Activated naive CD4-positive, alpha-beta T cell (primary cell): ENCODE measurements around the gene SLC38A8.

Experiments used
- DNase-seq, 4 experiments: peaks; one replicate each; lab custom pipeline; 2025; lab: John Stamatoyannopoulos, UW

SLC38A8 gene

GRCh38 chr16:84032458-84033178 is 10.0 kb downstream of the SLC38A8 start:
- DNase-seq = no peak

DNA sequence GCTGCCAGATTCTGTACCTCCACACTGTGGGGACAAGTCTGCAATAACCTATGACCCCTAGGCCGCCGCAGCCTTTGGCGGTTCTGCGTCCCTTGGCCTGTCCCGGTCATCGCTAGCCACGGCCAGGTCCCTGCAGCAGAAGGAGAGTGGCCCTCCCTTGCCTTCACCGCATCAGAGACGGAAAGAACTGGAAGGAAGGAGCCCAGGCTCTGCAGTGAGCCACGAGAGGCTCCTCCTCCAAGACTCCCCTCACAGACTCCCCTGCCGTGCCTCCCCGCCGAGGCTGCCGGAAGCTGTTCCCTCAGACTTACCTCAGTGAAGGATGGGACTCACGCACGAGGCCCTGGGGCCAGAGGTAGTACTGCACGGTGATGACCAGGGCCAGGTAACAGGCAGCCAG is 11.0 kb downstream of the SLC38A8 start:
- DNase-seq = no peak

GRCh38 chr16:84029297-84030047 is 13.1 kb downstream of the SLC38A8 start:
- no peak for DNase-seq

DNA sequence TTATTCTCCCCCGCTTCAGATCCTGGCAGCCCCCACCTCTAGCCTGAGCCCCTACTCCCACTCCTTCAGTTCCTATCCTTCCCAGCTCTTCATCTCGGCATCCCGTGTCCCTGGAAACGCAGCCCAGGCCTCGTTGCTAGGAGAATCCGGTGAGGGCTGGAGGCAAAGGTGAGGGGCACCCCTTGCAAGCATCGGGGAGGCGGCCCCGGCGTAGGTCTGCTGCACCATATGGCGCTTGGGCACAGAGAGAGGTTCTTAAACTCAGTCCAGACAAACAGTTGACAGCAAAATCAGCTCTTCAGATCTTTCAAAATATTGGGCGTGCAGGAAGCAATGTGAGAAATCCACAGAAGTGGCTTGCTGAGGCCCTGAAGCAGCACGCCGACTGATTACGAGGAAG is 15.0 kb downstream of the SLC38A8 start:
- no peak for DNase-seq

DNA sequence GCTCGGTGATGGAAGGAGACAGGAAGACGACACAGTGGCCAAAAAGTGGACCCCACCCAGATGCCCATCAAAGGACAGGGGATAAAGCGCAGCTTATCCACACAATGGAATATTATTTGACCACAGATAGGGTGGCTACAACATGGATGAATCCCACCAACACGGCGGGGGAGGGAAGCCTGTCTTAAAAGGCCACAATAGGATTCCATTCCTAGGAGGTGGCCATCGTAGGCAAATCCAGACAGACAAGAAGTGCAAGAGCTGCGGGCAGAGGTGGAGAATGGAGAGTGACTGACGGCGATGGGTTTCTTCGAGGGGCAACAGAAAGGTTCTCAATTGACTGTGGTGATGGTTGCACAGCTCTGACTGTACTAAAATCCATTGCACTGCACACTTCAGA is 16.0 kb downstream of the SLC38A8 start:
- no peak for DNase-seq

DNA sequence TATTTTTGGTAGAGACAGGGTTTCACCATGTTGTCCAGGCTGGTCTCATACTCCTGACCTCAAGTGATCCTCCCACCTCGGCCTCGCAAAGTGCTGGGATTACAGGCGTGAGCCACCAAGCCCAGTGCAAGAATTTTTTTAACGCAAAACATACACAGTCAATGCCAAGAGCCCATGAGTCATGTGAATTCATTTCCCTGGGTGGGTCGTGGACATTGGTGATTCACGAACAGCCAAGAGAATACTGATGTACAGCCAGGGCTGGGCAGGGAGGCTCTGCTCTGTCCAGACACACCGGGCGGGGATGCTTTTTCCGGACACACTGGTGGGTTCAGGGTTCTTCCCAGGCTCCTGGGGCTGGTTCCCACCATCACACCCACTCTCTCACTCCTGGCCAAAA is 17.7 kb downstream of the SLC38A8 start:
- no peak for DNase-seq

- no peak for DNase-seq
These were observed 20.0 kb downstream of the SLC38A8 start for GRCh38 chr16:84022644-84023043.

GRCh38 chr16:84021488-84021887 is 21.1 kb downstream of the SLC38A8 start:
- DNase-seq = no peak

- no peak for DNase-seq
These were observed 22.2 kb downstream of the SLC38A8 start for GRCh38 chr16:84020353-84020752.

DNA sequence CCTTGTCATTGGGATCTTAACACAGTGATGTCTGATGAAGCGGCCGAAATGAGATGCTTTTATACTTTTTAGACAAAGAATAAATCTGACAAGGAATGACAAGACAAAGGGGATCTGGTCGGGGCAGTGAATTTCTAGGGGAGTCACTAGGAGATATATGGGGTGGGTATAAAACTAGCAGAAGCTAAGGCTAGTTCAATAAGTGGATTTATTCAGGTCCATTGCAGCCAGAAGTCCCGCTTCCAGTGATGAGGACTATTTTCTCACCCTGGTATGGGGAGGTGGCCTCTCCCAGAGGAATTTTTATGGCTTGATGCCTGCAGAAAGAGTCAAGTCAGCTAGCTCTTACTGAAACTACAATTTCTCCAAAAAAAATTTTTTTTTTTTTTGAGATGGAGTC is 23.9 kb downstream of the SLC38A8 start:
- no peak for DNase-seq

DNA sequence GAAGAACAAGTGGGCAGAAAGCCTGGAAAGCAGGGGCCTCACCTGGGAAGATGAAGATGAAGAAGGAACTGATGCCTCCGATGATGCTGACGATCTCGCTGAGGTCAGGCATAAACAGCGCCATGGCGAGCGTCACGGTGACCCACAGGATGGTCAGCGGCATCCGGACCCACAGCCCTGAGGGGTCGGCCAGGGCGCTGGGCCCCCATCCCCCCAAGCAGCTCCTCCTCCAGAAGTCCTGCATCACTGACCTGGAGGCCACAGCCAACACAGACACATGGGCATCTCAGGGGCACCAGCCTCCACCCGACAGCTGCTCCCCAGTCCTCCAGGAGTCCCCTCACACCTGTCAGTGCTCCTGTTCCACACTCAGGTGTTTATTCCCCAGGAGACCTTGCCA is 26.1 kb downstream of the SLC38A8 start:
- no peak for DNase-seq

DNA sequence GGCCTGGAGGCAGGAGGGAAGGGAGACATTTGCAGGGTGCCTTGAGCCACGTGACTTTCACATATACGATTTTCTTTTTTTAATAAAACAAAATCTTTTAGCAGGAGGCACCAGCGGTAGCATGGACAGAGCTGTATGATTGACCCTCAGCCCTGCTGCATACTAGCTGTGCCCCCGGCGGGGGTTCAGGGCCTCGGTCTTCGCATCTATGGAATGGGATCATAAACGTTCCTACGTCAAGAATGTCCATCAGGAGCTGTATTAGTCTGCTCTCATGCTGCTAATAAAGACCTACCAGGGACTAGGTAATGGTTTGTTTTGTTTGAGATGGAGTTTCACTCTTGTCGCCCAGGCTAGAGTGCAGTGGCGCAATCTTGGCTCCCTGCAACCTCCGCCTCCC is 27.2 kb downstream of the SLC38A8 start:
- no peak for DNase-seq

DNA sequence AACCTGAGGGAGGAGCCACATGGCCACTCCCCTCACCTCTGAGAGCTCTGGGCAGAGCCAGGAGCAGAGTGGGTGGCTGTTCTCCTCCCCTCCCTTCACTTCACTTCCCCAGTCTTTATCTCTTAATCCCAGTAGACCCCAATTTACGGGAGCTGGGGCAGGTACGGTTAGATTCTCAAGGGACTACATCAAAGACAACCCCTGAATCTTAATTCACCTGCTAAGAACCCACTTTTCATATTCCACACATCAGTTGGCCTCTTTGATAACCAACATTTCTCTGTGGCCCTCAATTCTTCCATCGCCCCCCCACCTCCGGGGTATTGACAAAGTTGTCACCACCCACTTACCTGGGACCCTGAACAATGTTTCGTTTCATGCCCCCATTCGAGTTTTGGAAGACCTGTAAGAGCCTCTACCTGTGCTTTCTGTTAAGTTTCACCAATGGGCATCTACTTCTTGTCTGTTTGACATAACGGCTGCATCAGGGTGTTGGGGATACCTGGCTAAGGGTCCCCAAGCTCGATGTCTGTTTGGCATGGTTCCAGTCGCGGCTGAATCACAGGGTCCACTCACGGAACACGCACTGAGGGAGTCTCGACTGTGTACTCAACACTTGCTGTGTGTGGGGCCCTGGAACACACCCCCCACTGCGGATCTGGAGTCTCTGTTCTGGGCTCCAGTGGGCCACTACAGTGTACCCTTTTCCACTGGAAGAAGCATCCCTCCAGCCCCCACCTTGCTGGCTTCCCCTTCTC is 27.8 kb downstream of the SLC38A8 start:
- DNase-seq = no peak

GRCh38 chr16:84013787-84014569 is 28.6 kb downstream of the SLC38A8 start:
- peak in 2 of 4 experiments; percentile 12 to 34 for DNase-seq

GRCh38 chr16:84009282-84009681 is 33.3 kb downstream of the SLC38A8 start:
- no peak for DNase-seq

DNA sequence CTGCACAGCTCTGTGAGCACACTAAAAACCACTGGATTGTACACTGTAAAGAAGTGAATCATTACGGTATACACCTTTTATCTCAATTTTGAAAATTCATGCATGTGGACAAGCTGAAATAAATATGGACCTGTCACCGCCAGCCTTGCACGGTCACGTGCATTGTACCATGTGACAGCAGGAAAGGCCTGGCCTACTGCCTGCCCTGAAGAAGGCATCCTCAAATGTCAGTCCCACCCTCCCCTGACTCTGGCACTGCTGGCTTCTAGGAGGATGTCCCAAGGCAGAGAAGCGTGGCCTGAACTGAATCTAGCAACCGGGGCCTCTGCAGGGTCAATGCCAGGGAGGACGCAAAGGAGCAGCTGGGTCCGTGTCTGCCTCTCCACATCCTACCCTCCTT is 34.6 kb downstream of the SLC38A8 start:
- no peak for DNase-seq

DNA sequence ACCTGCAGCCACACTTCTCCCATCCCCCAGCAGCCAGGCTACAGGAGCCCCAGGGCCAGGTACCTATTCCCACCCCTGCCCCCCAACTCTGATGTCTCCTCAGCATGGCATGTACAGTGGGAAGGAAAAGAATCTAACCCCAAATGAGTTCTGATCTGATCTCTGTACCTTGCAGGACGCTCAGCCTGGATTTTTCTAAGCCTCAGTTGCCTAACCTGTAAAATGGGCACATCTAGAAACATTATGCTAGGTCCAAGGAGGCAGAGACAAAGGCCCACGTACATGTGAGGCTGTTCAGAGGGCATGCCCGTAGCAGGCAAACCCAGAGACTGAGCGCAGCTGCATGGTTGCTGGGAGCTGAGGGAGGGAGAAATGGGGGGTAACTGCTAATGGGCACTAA is 35.1 kb downstream of the SLC38A8 start:
- no peak for DNase-seq

GRCh38 chr16:84005391-84005790 is 37.2 kb downstream of the SLC38A8 start:
- no peak for DNase-seq

- no peak for DNase-seq
These were observed 38.2 kb downstream of the SLC38A8 start for GRCh38 chr16:84004442-84004841.

DNA sequence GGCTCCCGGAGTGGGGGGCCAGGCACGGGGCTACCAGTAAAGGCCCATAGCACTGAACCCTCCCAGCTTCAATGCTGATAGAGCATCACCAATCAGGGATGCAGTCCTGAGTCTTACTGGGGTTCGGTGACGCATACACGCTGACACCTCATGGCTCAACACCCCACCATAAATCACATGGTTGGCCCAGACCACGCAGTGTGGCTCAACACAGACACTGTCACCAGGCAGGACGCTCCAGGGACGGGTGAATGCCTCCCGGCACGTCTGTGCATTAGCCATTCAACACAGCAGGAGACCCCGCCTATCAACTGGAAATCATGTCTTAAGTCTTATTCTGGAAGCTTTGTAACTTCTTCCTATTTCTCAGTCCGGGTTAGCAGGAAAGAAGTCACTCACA is 39.6 kb downstream of the SLC38A8 start:
- no peak for DNase-seq

GRCh38 chr16:84001726-84002125 is 40.9 kb downstream of the SLC38A8 start:
- no peak for DNase-seq

DNA sequence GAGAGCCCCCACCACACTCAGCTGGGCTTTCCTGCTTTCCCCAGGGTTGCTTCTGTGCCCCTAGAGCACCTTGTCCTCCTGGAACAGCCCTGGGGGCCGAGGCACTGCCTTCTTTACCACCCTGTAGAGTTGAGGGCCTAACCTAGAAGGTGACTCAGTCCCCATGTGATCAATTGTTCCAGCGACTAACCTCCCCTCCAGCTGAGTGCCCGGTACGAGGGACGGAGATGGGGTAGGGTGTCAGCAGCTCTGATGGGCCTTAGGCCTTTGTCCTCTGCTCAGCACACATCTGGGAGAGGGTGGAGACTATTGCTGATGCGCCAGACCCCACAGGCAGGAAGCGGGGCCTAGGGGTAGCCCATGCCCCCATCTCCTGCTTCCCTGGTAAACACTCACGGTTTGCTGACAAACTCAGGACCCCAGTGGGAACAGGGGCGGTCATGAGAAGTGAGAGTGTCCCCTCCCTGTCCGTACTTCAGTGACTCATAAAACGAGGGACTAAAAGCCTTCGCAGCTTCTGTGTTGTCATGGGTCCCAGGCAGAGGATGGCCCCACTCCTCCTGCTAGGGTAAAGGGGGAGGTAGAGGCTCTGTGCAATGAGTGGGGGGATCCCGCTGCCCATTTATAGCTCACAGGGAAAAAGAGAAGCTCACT is 41.5 kb downstream of the SLC38A8 start:
- DNase-seq = no peak
